ENCODE measurements around the gene CACNA1F.

CACNA1F gene

GRCh38 chrX:49257074-49257790 lies 24.1 kb upstream of the CACNA1F start:
- DNase-seq, result no peak

- DNase-seq, result no peak
These were observed 23.3 kb upstream of the CACNA1F start for GRCh38 chrX:49256268-49256995.

DNA sequence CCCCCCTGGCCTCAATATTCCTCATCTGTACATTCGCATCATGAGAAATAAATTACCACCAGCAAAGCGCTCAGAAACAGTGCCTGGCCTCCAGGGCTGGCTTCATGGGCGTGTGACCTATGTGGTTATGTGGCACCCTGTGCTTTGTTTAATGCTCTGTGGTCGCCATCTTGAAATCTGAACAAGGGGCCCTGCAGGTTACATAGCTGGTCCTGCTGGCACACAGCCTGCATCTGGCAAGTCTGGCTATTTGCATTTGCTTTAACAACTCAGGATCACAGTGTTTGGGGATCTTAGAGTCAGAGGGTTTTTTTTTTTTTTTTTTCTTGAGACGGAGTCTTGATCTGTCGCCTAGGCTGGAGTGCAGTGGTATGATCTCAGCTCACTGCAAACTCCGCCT lies 21.5 kb upstream of the CACNA1F start:
- no peak for DNase-seq

DNA sequence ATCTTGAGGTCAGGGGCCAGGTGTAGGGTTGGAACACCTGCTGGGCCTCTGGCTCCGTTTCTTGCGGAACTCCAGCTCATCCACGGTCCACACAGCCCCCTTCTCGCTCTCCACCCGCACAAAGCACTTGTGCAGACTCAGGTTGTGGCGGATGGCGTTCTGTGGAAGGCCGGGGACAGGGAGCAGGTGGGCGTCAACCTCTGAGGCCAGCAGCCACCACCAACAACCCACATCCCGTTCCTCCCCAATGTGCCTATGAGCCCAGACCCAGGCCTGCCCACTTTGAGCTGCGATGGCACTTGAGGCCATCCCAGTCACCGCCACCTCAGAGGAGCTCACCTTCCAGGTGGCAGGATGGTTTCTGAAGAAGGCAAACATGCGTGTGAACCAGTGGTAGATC lies 18.2 kb upstream of the CACNA1F start:
- DNase-seq, result no peak

- DNase-seq, result no peak
These were observed 17.4 kb upstream of the CACNA1F start for GRCh38 chrX:49250578-49250977.

DNA sequence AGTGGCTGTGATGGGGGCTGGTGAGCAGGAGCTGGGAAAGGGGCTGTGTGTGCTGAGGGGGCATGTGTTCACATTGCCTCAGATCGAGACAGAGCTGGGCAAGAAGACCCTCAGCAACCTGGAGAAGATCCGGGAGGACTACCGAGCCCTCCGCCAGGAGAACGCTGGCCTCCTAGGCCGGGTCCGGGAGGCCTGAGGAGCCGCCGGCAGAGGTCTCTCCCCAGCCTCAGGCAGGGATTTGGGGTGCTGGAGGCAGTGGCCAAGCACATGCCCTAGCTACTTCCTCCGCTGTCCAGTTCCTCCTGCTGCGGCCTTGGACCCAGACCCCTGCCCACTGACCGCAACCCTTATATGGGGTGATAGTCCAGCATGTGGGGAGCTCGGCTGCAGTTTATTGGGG lies 16.9 kb upstream of the CACNA1F start:
- no peak for DNase-seq

DNA sequence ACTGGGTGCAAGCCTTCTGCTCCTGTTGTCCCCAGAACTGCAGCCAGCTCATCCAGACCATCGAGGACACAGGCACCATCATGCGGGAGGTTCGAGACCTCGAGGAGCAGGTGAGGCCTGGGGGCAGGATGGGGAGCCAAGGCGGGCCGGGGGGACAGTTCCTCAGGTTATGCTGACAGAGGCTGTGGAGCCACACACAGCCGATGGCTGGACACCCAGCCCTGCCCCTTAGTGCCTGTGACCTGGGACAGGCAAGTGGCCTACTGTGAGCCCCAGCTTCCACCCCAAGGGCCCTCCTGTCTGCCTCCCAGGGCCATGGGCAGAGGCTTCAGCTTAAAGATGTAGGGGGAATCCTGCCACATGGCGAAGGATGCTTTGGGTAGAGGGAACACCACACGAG lies 16.5 kb upstream of the CACNA1F start:
- DNase-seq, result no peak

DNA sequence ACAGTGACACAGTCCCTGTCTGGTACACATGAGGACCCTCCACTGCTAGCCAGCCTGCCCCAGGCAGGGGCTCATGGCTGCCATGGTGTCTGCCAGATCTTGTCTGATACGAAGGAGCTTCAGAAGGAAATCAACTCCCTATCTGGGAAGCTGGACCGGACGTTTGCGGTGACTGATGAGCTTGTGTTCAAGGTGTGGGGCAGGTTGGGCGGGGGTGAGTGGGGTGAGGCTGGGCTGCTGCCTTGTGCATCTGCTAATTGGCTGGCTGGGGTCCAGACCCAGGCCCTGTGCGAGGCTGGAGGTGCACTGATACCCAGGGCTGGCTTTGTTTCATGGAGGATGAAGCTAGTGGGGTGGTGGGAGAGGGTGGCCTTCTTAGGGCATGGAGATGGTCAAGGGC lies 15.9 kb upstream of the CACNA1F start:
- DNase-seq, result no peak

GRCh38 chrX:49247916-49248811 lies 15.0 kb upstream of the CACNA1F start:
- no peak for DNase-seq

DNA sequence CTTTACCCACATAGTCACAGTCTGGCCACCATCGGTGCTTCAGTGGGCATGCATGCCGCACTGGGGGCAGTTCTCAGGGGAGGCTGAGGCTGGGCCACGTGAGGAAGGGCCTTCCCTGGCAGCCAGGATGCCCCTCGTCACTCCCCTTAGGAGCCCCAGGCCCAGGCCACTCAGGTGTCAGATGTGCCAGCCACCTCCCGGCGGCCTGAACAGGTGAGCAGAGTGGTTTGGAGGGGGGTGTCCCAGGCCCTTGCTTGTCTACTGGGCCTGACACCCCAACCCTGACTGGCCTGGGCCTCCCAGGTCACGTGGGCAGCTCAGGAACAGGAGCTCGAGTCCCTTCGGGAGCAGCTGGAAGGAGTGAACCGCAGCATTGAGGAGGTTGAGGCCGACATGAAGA lies 14.2 kb upstream of the CACNA1F start:
- DNase-seq, result no peak

DNA sequence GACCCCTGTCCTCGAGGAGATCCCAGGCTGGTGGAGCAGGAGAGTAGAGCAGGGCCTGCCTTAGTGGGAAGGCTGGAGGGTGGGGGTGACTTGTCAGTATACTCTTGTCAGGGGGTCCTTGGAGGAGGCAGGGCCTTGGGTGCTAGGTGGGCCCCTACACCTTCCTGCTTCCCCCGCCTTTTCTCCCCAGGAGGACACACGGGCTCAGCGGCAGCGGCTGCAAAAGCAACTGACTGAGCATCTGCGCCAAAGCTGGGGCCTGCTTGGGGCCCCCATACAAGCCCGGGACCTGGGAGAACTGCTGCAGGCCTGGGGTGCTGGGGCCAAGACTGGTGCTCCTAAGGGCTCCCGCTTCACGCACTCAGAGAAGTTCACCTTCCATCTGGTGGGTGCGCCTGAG lies 13.4 kb upstream of the CACNA1F start:
- no peak for DNase-seq

GRCh38 chrX:49244207-49244606 lies 11.1 kb upstream of the CACNA1F start:
- no peak for DNase-seq

DNA sequence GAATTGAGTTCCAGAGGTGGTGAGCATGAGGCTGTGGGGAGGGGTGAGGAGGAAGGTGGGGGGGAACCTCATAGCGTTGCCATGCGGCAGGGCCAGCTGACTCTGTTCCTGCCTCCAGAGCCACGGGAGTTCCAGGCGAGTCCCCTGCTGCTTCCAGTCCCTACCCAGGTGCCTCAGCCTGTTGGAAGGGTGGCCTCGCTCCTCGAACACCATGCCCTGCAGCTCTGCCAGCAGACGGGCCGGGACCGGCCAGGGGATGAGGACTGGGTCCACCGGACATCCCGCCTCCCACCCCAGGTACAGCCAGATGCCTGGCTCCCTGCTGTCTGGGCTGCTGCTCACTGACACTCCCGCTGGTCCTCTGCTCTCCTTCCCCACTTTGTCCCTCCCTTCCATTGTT lies 10.0 kb upstream of the CACNA1F start:
- no peak for DNase-seq

DNA sequence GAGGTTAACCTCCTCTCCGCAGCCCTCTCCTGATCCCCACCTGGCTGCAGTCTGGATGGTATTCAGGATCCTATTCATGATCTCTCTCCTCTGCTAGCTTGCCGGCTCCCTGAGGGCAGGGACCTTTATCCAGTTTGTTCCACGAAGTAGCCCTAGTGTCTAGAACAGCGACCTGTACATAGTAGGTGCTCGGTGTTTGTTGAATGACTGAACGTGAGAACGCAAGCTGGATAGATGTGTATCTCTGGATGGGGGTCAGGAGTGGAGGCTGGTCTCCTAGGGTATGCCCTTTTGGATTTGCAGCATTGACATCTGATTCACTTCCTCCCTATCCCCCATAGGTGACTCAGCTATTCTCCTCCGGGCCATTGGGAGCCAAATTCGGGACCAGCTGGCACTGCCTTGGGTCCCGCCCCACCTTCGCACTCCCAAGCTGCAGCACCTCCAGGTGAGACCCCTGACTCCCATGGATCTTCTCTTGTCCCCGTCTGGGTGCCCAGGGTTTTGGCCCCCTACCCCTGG lies 9.5 kb upstream of the CACNA1F start:
- no peak for DNase-seq

DNA sequence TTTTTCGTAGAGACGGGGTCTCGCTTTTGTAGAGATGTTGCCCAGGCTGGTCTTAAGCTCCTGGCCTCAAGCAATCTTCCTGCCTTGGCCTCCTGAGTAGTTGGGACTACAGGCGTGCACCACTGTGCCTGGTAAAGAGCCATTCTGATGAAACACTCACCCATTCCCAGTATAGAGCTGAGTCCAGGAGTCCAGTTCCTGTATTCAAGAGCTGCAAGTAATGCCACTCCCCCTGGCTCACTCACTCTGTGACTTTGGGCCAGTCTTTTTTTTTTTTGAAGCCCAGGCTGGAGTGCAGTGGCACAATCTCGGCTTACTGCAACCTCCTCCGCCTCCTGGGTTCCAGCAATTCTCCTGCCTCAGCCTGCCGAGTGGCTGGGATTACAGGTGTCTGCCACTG lies 5.6 kb upstream of the CACNA1F start:
- peak; percentile 24 to 36 for DNase-seq

GRCh38 chrX:49237060-49237459 lies 3.9 kb upstream of the CACNA1F start:
- peak; percentile 77 to 84 for DNase-seq

DNA sequence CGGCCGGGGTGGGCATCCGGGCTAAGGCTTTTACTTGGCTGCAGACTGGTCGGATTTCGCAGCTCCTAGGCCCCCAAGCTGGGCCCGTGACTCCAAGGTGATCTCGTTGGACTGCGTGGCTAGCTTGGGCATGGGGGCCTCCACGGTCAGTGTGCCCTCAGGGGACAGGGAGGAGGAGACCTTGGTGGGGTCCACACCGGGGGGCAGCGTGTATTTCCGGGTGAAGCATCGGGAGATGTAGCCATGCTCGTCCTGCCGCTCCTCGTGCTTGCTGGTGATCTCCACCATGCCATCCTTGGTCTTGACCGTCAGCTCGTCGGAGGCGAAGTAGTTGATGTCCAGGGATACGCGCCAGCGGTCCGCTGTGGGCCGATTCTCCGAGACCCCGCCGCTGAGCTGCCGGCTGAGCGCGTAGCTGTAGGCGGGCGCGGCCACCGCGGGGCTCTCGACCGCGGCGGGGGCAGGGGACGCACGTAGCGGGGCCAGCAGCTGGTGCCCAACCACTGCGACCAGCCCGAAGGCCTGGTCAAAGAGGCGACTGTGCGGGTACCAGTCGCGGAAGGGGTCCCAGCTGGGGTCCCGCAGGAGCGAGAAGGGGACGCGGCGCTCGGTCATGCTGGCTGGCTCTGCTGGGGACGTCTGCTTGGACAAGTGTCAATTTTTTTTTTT lies 881 bp upstream of the CACNA1F start:
- DNase-seq, result no peak

DNA sequence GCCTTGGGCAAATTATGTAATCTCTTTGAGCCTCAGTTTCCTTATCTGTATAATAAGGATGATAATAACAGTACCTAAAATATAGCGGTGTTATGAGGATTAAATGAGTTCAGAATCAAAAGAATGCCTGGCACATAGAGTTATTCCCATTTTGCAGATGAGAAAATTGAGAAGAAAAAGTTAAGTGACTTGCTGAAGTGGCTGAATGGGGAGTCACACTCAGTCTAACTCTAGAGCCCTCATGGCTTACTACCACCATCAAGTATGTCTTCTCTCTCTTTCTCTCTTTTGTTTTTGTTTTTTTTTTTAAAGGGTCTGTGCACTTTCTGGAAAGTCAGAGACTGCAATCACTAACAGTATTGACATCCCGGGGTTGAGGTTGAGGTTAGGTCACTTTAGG lies 615 bp downstream of the CACNA1F start:
- DNase-seq, result no peak

DNA sequence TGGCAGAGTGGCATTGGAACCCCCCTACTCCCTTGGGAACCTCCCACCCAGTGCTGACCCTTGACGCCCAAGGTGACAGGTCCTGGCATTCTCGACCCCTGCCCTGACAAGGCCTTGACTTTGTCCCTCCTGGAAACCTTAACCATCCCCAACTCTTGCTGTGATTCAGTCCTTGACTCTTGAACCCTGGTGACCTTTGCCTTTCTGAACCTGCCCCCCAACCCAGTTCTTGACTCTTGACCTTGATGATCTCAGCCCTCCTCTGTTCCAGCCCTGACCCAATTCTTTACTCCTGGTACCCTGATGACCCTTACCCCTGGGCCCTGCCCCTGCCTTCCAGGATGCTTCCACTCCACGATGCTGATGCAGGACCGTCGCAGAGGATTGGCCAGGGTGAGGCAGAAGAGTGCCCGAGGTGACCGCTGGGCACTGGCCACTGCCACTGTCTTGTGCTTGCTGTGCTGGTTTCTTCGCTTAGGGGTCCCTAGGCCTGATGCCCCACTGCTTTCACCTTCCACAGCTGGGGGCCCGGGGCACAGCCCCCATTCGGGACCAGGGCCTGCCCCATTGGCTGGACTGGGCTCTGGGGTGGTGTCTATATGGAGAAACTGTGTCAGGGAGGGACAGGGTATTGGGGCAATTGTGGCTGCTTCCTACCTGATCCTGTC lies 1.7 kb downstream of the CACNA1F start:
- DNase-seq, result no peak

GRCh38 chrX:49230500-49231232 lies 2.5 kb downstream of the CACNA1F start:
- peak; percentile 50 to 63 for DNase-seq

DNA sequence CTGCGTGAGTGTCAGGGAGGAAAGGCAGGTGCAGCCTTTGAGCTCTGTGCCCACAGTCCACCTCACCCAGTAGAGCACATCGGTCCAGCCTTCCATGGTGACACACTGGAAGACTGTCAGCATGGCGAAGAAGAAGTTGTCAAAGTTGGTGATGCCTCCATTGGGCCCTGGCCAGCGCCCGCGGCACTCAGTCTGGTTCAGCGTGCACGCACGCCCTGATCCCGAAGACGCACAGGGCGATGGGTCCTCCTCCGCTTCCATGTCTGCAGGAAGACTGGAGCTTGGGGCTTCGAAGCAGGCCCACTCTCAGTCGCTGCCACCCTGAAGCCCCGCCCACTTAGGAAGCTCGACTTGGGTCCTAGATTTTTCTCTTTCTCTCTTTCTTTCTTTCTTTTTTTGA lies 5.0 kb downstream of the CACNA1F start:
- DNase-seq, result no peak
